K562 (cell line): Measurements from ENCODE around the gene UBE2S. TPM values are rescaled to one million over a fixed set of nuclear protein-coding genes. Genes with fewer than 3 reads are reported as not detected.

Experiments used
- ATAC-seq: fragments of 200-7000 bp; cut with Tn5 transposase; 3 replicates; pipeline ENCODE4 v1.9.1; 2020; ENCODE audit warnings: moderate library complexity
- BruUV-seq: library from RNA; stranded (reverse); fragments of 400-500 nt; replicated peaks from 2 replicates; lab custom pipeline; 2021; lab: Mats Ljungman, UMichigan
- CTCF ChIA-PET: fragments of 300-600 bp; formaldehyde crosslinking; extraction: SDS; loops from one replicate; lab custom pipeline; 2021; ENCODE audit warnings: low intra/inter-chr PET ratio; lab: Yijun Ruan, JAX
- POLR2A ChIA-PET: fragments of 300-600, 350-650 bp; sonication (Branson Sonifier 250); formaldehyde crosslinking; extraction: SDS; loops from one replicate; lab custom pipeline; 2021; ENCODE audit warnings: antibody characterized with exemption, inconsistent platforms; lab: Yijun Ruan, JAX
- DNase-seq, 4 experiments: peaks; one replicate each; pipeline versions ENCODE4 v3.0.0 to v3.0.0-alpha.2; 2011 to 2018; ENCODE audit warnings: low spot score in 3 of 4, mixed read lengths in 3 of 4; ENCODE audit errors: extremely low read depth in 1 of 4
- FAIRE-seq: peaks from 2 replicates; lab custom pipeline; 2011; peaks lifted over from hg19 to GRCh38; lab: Jason Lieb, UNC
- H2AFZ ChIP-seq: 2 replicates; pipeline ENCODE4 v1.6.0; 2011; ENCODE audit warnings: low read depth, low read length, control low read depth, inconsistent platforms
- H3K27ac ChIP-seq: fragments of 200-600 bp; 3 replicates; pipeline ENCODE4 v1.8.0; 2011; ENCODE audit warnings: low read depth, mild to moderate bottlenecking, control low read depth, inconsistent platforms, low read length, moderate library complexity, mixed read lengths; ENCODE audit errors: extremely low read depth
- H3K27me3 ChIP-seq, 2 experiments: fragments of 300-600 bp in 1 of 2; 2 replicates in 1 of 2; 3 replicates in 1 of 2; pipeline versions ENCODE4 v1.6.0 to v1.8.0; 2011; ENCODE audit warnings: inconsistent platforms in 2 of 2, low read length in 2 of 2, mild to moderate bottlenecking in 1 of 2, mixed read lengths in 1 of 2, moderate library complexity in 1 of 2; ENCODE audit not compliant: control insufficient read depth in 2 of 2, insufficient read depth in 2 of 2
- H3K36me3 ChIP-seq: fragments of 300-600 bp; 3 replicates; pipeline ENCODE4 v1.8.0; 2011; ENCODE audit warnings: mild to moderate bottlenecking, low read length, inconsistent platforms; ENCODE audit not compliant: control insufficient read depth, insufficient read depth
- H3K4me1 ChIP-seq, 2 experiments: fragments of 200-600 bp in 1 of 2; replicated peaks in 1 of 2; 2 replicates in 1 of 2; 3 replicates in 1 of 2; pipeline versions ENCODE4 v1.5.1 to v1.8.0; 2011; ENCODE audit warnings: inconsistent platforms in 2 of 2, low read length in 2 of 2, mild to moderate bottlenecking in 1 of 2, mixed read lengths in 1 of 2, moderate library complexity in 1 of 2; ENCODE audit not compliant: control insufficient read depth in 2 of 2, insufficient read depth in 2 of 2
- H3K4me2 ChIP-seq: 2 replicates; pipeline ENCODE4 v1.6.1; 2011; ENCODE audit warnings: low read length, control low read depth, inconsistent platforms, mixed read lengths; ENCODE audit not compliant: insufficient read depth
- H3K4me3 ChIP-seq: fragments of 200-600 bp; sonication (generic), shearing (Covaris generic); 2 replicates; pipeline ENCODE4 v1.5.1; 2016; ENCODE audit warnings: control low read depth, inconsistent platforms
- H3K79me2 ChIP-seq: fragments of 200-600 bp; 3 replicates; pipeline ENCODE4 v1.8.0; 2011; ENCODE audit warnings: low read length, inconsistent platforms; ENCODE audit not compliant: control insufficient read depth, insufficient read depth
- H3K9ac ChIP-seq, 2 experiments: 2 replicates each; pipeline versions ENCODE4 v1.6.0 to v1.6.1; 2011; ENCODE audit warnings: low read depth in 2 of 2, low read length in 2 of 2, control low read depth in 1 of 2, inconsistent platforms in 1 of 2, mild to moderate bottlenecking in 1 of 2, mixed read lengths in 1 of 2; ENCODE audit not compliant: insufficient read depth in 1 of 2
- H3K9me1 ChIP-seq: one replicate; pipeline ENCODE4 v1.6.0; 2011; ENCODE audit warnings: inconsistent platforms, mild to moderate bottlenecking, low read length, moderate library complexity; ENCODE audit not compliant: control insufficient read depth, insufficient read depth
- H3K9me3 ChIP-seq: replicated peaks from 2 replicates; pipeline ENCODE4 v1.5.1; 2011; ENCODE audit warnings: low read depth, low read length, inconsistent platforms; ENCODE audit not compliant: control insufficient read depth, insufficient read depth
- H4K20me1 ChIP-seq: replicated peaks from 2 replicates; pipeline ENCODE4 v1.6.1; 2011; ENCODE audit warnings: low read length, inconsistent platforms, mixed read lengths; ENCODE audit not compliant: control insufficient read depth, insufficient read depth
- BRCA1 ChIP-seq, 2 experiments: fragments of 450-650 bp in 1 of 2; sonication (generic) in 1 of 2; formaldehyde crosslinking in 1 of 2; IDR thresholded peaks; 2 replicates each; pipeline versions ENCODE4 v1.5.0 to v1.6.1; 2017 to 2020; ENCODE audit warnings: mild to moderate bottlenecking in 1 of 2, missing genetic modification reagents in 1 of 2
- ILF3 ChIP-seq: fragments of 450-650 bp; IDR thresholded peaks from 2 replicates; pipeline ENCODE4 v1.6.1; 2018; ENCODE audit warnings: antibody characterized with exemption, mild to moderate bottlenecking, moderate library complexity, borderline replicate concordance
- JUND ChIP-seq, 2 experiments: IDR thresholded peaks; 2 replicates in 1 of 2; 3 replicates in 1 of 2; pipeline ENCODE4 v1.6.1; 2011; ENCODE audit warnings: borderline replicate concordance in 2 of 2, low read depth in 2 of 2, low read length in 2 of 2, improper control_type of control experiment in 1 of 2, missing biosample characterization in 1 of 2, missing genetic modification characterization in 1 of 2, missing genetic modification reagents in 1 of 2
- MCM3 ChIP-seq: fragments of 450-650 bp; IDR thresholded peaks from 2 replicates; pipeline ENCODE4 v1.6.1; 2016
- NRF1 ChIP-seq, 2 experiments: fragments of 450-650 bp; IDR thresholded peaks in 1 of 2; conservative IDR thresholded peaks in 1 of 2; 2 replicates each; pipeline ENCODE4 v1.6.1; 2014; ENCODE audit warnings: mild to moderate bottlenecking in 2 of 2
- POLR2AphosphoS5 ChIP-seq: IDR thresholded peaks from 2 replicates; pipeline ENCODE4 v1.6.1; 2011; ENCODE audit warnings: mild to moderate bottlenecking, low read depth, low read length, moderate library complexity; ENCODE audit not compliant: control insufficient read depth, insufficient read depth
- RB1 ChIP-seq: fragments of 450-650 bp; IDR thresholded peaks from 2 replicates; pipeline ENCODE4 v1.6.1; 2017; ENCODE audit warnings: low read depth, mild to moderate bottlenecking
- XRCC4 ChIP-seq: IDR thresholded peaks from one replicate; pipeline ENCODE4 v1.6.1; 2011; ENCODE audit not compliant: insufficient read depth, insufficient read length; ENCODE audit errors: extremely low read depth
- ZBTB33 ChIP-seq: sonication (generic); formaldehyde crosslinking; IDR thresholded peaks from 2 replicates; pipeline ENCODE4 v1.8.1; 2023; ENCODE audit warnings: mild to moderate bottlenecking, missing genetic modification reagents
- ZFX ChIP-seq: sonication (generic); formaldehyde crosslinking; IDR thresholded peaks from 2 replicates; pipeline ENCODE4 v1.8.0; 2022; ENCODE audit warnings: mild to moderate bottlenecking, missing genetic modification reagents, moderate library complexity
- ZNF23 ChIP-seq: fragments of 250-450 bp; sonication (Bioruptor Pico); IDR thresholded peaks from 2 replicates; pipeline ENCODE4 v1.4.0; 2020; ENCODE audit warnings: mild to moderate bottlenecking
- WGBS: fragments of 100-300 bp; shearing (Covaris generic); methylation state at CpG from one replicate; pipeline ENCODE4 v1.1.6; 2016; ENCODE audit warnings: low coverage, mixed read lengths; ENCODE audit not compliant: insufficient coverage; ENCODE audit errors: missing lambda C conversion rate; 5-methylcytosine and 5-hydroxymethylcytosine counted together
- in situ Hi-C: fragments of 300-500 bp; cut with MboI; formaldehyde crosslinking; loops from 4 replicates; pipeline ENCODE4 v1.15.0; 2018; ENCODE audit warnings: inconsistent platforms, mixed read lengths
- intact Hi-C: fragments of 100-400 bp; cut with micrococcal nuclease; formaldehyde crosslinking; loops from 2 replicates; pipeline ENCODE4 v1.14.2; 2022
- polyA plus RNA-seq, 8 experiments: library from polyadenylated mRNA; depleted of rRNA in 4 of 8; stranded (reverse) in 5 of 8; unstranded in 3 of 8; fragments of >200 nt; fragmentation: Nextera tagmentation in 2 of 8; fragmentation: Illumina TruSeq in 1 of 8; extraction: Ambion mirVana in 2 of 8; extraction: Trizol in 1 of 8; gene quantifications; 2 replicates each; pipeline versions ENCODE4 v1.2.1 to v1.2.3, GENCODE V29; 2011 to 2014; ENCODE audit warnings: inconsistent platforms in 1 of 8, missing spikeins in 1 of 8
- total RNA-seq, 7 experiments: library from RNA; depleted of rRNA in 6 of 7; stranded (reverse); fragments of >200 nt in 6 of 7; fragmentation: Illumina TruSeq in 2 of 7; extraction: Trizol in 2 of 7; gene quantifications; 2 replicates each; pipeline versions ENCODE4 v1.2.1 to v1.2.3, GENCODE V29; 2011 to 2021; ENCODE audit warnings: low replicate concordance in 1 of 7
- TF ChIP-seq, protein P1 (sequence below): fragments of 450-650 bp; formaldehyde crosslinking; IDR thresholded peaks from 2 replicates; pipeline ENCODE4 v1.4.0; 2022; ENCODE audit warnings: mild to moderate bottlenecking, moderate library complexity
- TF ChIP-seq, protein P2 (sequence below): sonication (generic); formaldehyde crosslinking; IDR thresholded peaks from 2 replicates; pipeline ENCODE4 v1.9.0; 2022; ENCODE audit warnings: mild to moderate bottlenecking, missing genetic modification reagents
- TF ChIP-seq, protein P3 (sequence below), 2 experiments: fragments of 450-650 bp; IDR thresholded peaks; 2 replicates each; pipeline ENCODE4 v1.6.1; 2016

UBE2S gene
- total and polyA plus RNA-seq, 9 of the 15 experiments (the other 6 are each of a cell fraction or from before 2014, with no cell fraction given), result 1.5 to 1,305 (median 157) TPM

DNA sequence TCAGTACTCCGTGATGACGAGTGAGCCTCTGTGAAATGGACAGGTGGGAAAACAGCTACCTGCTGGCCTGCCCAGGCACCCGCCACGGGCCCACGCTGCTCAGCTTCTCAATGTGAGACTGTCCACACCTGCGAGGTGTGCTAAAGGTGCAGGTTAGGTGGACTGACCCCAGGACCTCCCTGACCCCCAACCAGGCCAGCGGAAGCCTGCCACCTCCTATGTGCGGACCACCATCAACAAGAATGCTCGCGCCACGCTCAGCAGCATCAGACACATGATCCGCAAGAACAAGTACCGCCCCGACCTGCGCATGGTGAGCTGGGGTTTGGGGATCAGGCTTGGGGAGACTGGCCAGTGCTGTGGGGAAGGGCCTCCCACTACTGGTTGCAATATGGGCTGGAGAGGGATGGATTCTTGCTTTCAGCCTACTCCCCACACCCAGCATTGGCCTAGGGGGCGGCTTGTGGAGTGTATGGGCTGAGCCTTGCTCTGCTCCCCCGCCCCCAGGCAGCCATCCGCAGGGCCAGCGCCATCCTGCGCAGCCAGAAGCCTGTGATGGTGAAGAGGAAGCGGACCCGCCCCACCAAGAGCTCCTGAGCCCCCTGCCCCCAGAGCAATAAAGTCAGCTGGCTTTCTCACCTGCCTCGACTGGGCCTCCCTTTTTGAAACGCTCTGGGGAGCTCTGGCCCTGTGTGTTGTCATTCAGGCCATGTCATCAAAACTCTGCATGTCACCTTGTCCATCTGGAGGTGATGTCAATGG, 19.7 kb downstream of the UBE2S start:
- CTCF ChIA-PET, result no interaction called here
- peaks cover 19% of the 10 kb centered on the region for H3K9me1 ChIP-seq
- H3K36me3 ChIP-seq, result peaks cover 55% of the 10 kb centered on the region
- no peak overlapping the region for H2AFZ ChIP-seq
- no peak for ATAC-seq
- POLR2A ChIA-PET, result interaction anchor here (0.6 to 12.9 kb wide), 10 partner anchors 11 to 229 kb away, joined by 3 to 195 read pairs (median 3); partner anchors contain the start of gene UBE2S
- H3K4me1 ChIP-seq, result peaks cover 52 to 79% of the 10 kb centered on the region in 2 experiments
- H3K27me3 ChIP-seq, result no peaks in the 10 kb centered on the region
- no TSS peak for BruUV-seq
- peaks cover 54% of the 10 kb centered on the region for H4K20me1 ChIP-seq
- H3K4me3 ChIP-seq, result peak overlapping the region; percentile 77
- in situ Hi-C loops, result no loop called here
- H3K9me3 ChIP-seq, result no peaks in the 10 kb centered on the region
- peak overlapping the region; percentile 94 for H3K4me2 ChIP-seq
- 39% methylated on average over 20 of the region's 24 CpGs for WGBS
- intact Hi-C loops, result loop anchor here (5.0 kb wide), 2 partner anchors 64 to 86 kb away; no protein-coding TSS in a partner anchor
- peaks cover 64% of the 10 kb centered on the region for H3K79me2 ChIP-seq
- DNase-seq, result no peak
- H3K9ac ChIP-seq, result peak overlapping the region; percentile 94 to 98
- no peak for FAIRE-seq
- H3K27ac ChIP-seq, result peak overlapping the region; percentile 97; the same call in 2 of the 3 replicates
- TF ChIP-seq RB1 (no peak), ZNF23 (CRISPR knock-in tag) (no peak), MCM3 (no peak), JUND (IDR thresholded peaks at IDR 0.05; ENCODE audit: borderline replicate concordance, low read depth, low read length) (no peak), JUND (tag; IDR thresholded peaks at IDR 0.05; ENCODE audit: borderline replicate concordance, low read depth, low read length) (no peak), POLR2AphosphoS5 (0 out of 2 replicates have a peak, but pooled peaks have one; percentile 1), ZBTB33 (peak; percentile 34; the same call in 1 of the 2 replicates), XRCC4 (no peak), ZFX (CRISPR knock-in tag) (0 out of 2 replicates have a peak, but pooled peaks have one; percentile 24), BRCA1 (IDR thresholded peaks at IDR 0.05) (no peak), BRCA1 (CRISPR knock-in tag; IDR thresholded peaks at IDR 0.05) (0 out of 2 replicates have a peak, but pooled peaks have one; percentile 29), ILF3 (no peak), NRF1 (conservative IDR thresholded peaks at IDR 0.05 in 1 of 2, IDR thresholded peaks at IDR 0.05 in 1 of 2) (peak in 1 of 2 experiments; percentile 24; a peak in 1 of 4 replicates)
- TF ChIP-seq, protein P1, sequence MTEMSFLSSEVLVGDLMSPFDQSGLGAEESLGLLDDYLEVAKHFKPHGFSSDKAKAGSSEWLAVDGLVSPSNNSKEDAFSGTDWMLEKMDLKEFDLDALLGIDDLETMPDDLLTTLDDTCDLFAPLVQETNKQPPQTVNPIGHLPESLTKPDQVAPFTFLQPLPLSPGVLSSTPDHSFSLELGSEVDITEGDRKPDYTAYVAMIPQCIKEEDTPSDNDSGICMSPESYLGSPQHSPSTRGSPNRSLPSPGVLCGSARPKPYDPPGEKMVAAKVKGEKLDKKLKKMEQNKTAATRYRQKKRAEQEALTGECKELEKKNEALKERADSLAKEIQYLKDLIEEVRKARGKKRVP (CRISPR knock-in tag), result no peak
- TF ChIP-seq, protein P2, sequence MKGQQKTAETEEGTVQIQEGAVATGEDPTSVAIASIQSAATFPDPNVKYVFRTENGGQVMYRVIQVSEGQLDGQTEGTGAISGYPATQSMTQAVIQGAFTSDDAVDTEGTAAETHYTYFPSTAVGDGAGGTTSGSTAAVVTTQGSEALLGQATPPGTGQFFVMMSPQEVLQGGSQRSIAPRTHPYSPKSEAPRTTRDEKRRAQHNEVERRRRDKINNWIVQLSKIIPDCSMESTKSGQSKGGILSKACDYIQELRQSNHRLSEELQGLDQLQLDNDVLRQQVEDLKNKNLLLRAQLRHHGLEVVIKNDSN (CRISPR knock-in tag), result no peak
- TF ChIP-seq, protein P3, sequence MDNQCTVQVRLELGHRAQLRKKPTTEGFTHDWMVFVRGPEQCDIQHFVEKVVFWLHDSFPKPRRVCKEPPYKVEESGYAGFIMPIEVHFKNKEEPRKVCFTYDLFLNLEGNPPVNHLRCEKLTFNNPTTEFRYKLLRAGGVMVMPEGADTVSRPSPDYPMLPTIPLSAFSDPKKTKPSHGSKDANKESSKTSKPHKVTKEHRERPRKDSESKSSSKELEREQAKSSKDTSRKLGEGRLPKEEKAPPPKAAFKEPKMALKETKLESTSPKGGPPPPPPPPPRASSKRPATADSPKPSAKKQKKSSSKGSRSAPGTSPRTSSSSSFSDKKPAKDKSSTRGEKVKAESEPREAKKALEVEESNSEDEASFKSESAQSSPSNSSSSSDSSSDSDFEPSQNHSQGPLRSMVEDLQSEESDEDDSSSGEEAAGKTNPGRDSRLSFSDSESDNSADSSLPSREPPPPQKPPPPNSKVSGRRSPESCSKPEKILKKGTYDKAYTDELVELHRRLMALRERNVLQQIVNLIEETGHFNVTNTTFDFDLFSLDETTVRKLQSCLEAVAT (IDR thresholded peaks at IDR 0.05), result no peak
